Testis (tissue), 2 donors: ENCODE data around the gene RSBN1L.

Source experiments
- POLR2A ChIP-seq: fragments of 450-650 bp; IDR thresholded peaks from one replicate; pipeline ENCODE4 v1.6.1; 2017; ENCODE audit warnings: antibody characterized with exemption, mild to moderate bottlenecking, moderate library complexity
- TF ChIP-seq, protein P1 (sequence below), 3 experiments: fragments of 450-650 bp in 2 of 3; fragments of 200-600 bp in 1 of 3; sonication (generic) in 1 of 3; IDR thresholded peaks; one replicate each; pipeline ENCODE4 v1.5.1; 2016 to 2019; ENCODE audit warnings: antibody characterized with exemption in 3 of 3, mild to moderate bottlenecking in 2 of 3, moderate library complexity in 1 of 3

DNA sequence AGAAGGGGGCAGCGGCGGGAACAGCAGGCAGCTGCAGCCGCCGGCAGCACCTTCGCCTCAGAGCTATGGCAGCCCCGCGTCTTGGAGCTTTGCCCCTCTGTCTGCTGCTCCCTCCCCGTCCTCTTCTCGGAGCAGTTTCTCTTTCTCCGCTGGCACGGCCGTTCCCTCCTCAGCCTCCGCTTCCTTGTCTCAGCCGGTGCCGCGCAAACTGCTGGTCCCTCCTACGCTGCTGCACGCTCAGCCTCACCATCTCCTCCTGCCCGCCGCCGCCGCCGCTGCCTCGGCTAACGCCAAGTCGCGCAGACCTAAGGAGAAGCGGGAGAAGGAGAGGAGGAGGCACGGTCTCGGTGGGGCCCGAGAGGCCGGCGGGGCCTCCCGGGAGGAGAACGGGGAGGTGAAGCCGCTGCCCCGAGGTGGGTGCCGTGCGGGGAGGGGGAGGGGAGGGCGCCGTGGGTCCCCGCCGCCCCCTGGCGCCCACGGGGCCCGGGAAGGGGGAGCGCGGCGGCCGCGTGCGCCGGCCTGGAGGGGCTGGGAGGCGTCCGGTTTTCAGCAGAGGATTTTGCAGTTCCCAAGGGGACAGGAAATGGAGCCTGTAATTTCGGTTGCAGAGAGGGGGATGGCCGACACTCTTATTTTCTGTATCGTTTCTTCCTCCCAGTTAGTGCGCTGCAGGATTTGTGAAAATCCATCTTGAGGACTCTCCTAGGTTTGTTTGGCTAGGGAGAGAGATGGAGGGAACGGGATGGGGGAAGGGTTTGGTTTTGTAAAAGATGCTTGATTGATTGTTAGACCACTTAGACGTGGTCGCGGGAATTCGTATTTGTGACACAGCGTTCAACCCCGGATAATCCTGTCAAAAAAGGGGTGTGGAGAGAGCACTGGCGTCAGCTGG lies 630 bp downstream of the RSBN1L start:
- TF ChIP-seq POLR2A = no peak
- TF ChIP-seq, protein P1, sequence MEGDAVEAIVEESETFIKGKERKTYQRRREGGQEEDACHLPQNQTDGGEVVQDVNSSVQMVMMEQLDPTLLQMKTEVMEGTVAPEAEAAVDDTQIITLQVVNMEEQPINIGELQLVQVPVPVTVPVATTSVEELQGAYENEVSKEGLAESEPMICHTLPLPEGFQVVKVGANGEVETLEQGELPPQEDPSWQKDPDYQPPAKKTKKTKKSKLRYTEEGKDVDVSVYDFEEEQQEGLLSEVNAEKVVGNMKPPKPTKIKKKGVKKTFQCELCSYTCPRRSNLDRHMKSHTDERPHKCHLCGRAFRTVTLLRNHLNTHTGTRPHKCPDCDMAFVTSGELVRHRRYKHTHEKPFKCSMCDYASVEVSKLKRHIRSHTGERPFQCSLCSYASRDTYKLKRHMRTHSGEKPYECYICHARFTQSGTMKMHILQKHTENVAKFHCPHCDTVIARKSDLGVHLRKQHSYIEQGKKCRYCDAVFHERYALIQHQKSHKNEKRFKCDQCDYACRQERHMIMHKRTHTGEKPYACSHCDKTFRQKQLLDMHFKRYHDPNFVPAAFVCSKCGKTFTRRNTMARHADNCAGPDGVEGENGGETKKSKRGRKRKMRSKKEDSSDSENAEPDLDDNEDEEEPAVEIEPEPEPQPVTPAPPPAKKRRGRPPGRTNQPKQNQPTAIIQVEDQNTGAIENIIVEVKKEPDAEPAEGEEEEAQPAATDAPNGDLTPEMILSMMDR (IDR thresholded peaks at IDR 0.05) = no peak
